GM19397 (cell line): Measurements from ENCODE around the gene ARFRP1.

ENCODE experiments used
- ATAC-seq: cut with Tn5 transposase; IDR thresholded peaks from one replicate; pipeline ENCODE4 v1.9.1; 2021; ENCODE audit warnings: mild to moderate bottlenecking, moderate library complexity; ENCODE audit not compliant: unreplicated experiment

The ARFRP1 gene

GRCh38 chr20:63692436-63693082 is 15.2 kb downstream of the ARFRP1 start:
- ATAC-seq: no peak

GRCh38 chr20:63691711-63692435 is 15.9 kb downstream of the ARFRP1 start:
- ATAC-seq: no peak

DNA sequence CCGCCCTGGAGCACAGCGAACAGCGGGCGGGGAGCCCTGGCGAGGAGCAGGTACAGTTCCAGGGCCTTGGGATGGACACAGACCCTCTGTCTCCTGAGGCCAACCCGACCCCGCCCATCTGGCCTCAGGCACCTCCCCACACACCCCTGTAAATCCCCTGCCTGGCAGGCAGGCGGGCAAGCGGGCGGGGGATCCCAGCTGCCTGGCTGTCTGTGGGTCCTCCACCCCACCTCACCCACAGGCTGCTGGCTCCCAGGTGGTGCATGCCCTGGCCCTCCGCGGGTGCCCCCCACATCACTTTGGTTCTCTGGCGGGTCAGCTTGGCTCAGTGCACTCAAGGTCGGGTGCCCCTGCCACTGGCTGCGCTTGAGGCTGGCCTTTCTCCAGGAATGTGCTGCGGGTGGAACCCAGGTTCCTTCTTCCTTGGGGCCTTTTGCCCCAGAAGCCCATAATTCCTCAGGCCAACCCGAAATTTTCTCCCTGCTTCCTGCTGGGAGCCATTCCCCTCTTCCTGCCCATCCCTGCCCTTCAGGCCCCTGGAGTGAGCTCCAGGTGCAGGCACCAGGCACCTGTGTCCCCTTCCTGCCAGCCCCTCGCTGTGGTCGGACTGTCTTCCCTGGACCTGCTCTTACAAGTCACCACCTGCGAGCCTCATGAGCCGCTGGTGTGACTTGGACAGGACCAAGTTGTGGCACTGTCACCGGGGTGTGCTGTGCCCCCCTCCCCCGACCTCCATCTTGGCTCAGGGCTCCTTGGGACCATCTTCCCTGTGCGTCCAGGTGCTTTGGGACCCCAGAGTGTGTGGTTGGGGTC is 16.7 kb downstream of the ARFRP1 start:
- no peak for ATAC-seq

GRCh38 chr20:63690003-63690897 is 17.5 kb downstream of the ARFRP1 start:
- no peak for ATAC-seq

GRCh38 chr20:63689046-63690002 is 18.5 kb downstream of the ARFRP1 start:
- no peak for ATAC-seq

DNA sequence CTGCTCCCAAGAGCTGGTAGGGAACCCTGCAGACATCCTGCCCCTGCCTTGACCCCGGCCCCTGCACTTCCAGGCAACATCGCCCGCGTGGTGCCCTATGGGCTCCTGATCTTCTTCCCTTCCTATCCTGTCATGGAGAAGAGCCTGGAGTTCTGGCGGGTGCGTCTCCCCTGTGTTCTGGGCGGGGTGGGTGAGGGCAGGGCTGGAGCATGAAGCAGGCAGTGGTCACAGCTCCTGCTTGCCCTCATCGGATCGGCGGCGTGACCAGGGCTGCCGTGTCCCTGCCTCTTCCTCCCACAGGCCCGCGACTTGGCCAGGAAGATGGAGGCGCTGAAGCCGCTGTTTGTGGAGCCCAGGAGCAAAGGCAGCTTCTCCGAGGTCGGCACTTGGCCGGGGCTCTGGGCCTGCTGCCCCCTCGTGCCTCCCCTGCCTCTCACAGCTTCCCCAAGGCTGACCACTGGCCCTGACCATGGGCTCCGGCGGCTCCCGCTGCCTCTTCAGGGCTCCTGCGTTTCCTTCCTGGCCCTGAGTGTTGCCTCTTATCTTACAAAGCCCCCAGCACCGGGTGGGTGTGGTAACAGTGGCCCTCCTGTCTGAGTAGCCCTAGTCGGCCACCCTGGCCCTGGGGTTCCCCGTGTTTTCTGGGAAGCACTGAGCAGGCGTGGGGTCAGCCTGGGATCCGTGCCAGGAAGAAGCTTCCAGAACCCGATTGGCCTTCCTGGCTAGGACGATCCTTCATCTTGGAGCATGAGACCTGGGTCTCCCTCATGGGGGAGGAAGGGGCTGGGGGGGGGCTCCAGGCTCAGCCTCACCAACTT is 19.3 kb downstream of the ARFRP1 start:
- no peak for ATAC-seq

- ATAC-seq: no peak
Observed at GRCh38 chr20:63687419-63688178, 20.2 kb downstream of the ARFRP1 start.

- ATAC-seq: no peak
Observed at GRCh38 chr20:63686492-63687321, 21.1 kb downstream of the ARFRP1 start.

GRCh38 chr20:63686094-63686491 is 21.7 kb downstream of the ARFRP1 start:
- no peak for ATAC-seq

GRCh38 chr20:63685269-63686026 is 22.3 kb downstream of the ARFRP1 start:
- no peak for ATAC-seq

GRCh38 chr20:63682384-63683139 is 25.2 kb downstream of the ARFRP1 start:
- no peak for ATAC-seq

DNA sequence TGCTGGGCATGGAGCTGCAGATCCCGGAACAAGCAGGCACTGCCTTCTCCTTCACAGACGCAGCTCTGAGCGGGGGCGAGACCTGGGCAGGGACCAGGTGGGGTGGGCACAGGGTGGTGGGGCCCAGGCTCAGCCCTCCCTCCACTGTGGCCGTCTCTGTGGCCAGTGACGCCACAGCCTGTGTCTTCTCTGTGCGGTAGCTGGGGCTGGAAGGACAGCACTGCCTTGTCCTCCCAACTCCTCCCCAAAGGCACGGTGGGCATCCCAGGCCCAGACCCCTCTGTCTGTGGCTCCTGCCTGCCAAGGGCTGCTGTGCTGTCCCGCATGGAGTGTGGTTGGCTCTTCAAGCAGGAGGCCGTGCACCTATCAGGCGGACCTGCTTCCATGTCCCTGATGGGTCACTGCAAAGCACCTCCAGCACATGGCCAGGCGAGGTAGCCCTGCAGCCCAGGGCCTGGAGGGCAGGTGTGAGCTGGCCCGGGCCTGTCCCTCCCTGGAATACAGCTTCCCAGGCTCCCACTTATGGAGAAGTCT is 26.1 kb downstream of the ARFRP1 start:
- ATAC-seq: no peak

- no peak for ATAC-seq
Observed at GRCh38 chr20:63680857-63681608, 26.7 kb downstream of the ARFRP1 start.

DNA sequence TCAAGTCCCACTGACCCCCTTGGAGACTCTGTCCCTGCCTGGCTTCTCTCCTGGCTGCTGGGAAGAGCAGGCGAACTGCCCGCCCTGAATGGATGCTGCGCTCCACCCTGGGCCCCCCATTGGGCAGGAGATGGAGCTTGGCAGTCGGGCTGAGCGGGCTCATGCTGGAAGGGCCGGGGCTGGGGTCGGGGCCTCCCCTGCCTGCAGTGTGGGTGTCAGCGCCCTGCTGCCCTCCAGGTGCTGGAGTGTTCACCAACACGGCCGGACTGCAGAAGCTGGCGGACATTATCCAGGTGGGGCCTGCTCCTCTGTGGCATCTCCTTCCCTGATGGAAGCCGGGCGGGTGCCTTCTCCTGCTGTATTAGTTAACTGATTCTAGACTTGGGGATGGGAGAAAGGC is 27.3 kb downstream of the ARFRP1 start:
- ATAC-seq: no peak

GRCh38 chr20:63679799-63680305 is 27.9 kb downstream of the ARFRP1 start:
- no peak for ATAC-seq
